GM21529 (cell line): ENCODE results near the gene SUSD1.
A peak's percentile ranks its signal among the peaks of the same experiment; 100 is the strongest.

Experiments used
- ATAC-seq: cut with Tn5 transposase; IDR thresholded peaks from one replicate; pipeline ENCODE4 v1.9.1; 2021; ENCODE audit not compliant: unreplicated experiment

Gene SUSD1

GRCh38 chr9:111993319-111993718 is 181.8 kb downstream of the SUSD1 start:
- ATAC-seq: no peak

- peak; percentile 82 for ATAC-seq
Observed at GRCh38 chr9:111992523-111992922, 182.6 kb downstream of the SUSD1 start.

- no peak for ATAC-seq
Observed at GRCh38 chr9:111991179-111991578, 183.9 kb downstream of the SUSD1 start.
